Left ventricle myocardium superior (tissue), 1 donor: ENCODE data around the gene ANKH. TPM values are rescaled to one million over a fixed set of nuclear protein-coding genes. Genes with fewer than 3 reads are reported as not detected.

Source experiments
- ATAC-seq: fragments of 200-7000 bp; cut with Tn5 transposase; one replicate; pipeline ENCODE4 v1.9.1; 2020; ENCODE audit warnings: mild to moderate bottlenecking, moderate library complexity
- DNase-seq: peaks from one replicate; pipeline ENCODE4 v3.0.0-alpha.2; 2020
- intact Hi-C: fragments of 100-400 bp; cut with micrococcal nuclease; formaldehyde crosslinking; loops from one replicate; pipeline ENCODE4 v1.11.0; 2022
- total RNA-seq: library from RNA; stranded (reverse); fragmentation: NEBNext Ultra II Directional; extraction: Animal tissue kit (Norgen Biotek cat#: 25700); gene quantifications from one replicate; pipeline ENCODE4 v1.2.1, GENCODE V29; 2021
- donor health status: DM: no; HTN: yes; CAD: no; lungs with severe emphysema.

The ANKH gene
- total RNA-seq, 1 donor from 2014 or later = 166 TPM

- peak; percentile 14 for ATAC-seq
- intact Hi-C loops = no loop called here
Observed at GRCh38 chr5:14713476-14714390, 157.8 kb downstream of the ANKH start.

GRCh38 chr5:14712666-14713065, 158.9 kb downstream of the ANKH start:
- intact Hi-C loops = no loop called here

More at GRCh38 chr5:14713476-14714390, 157.8 kb downstream of the ANKH start:
- DNase-seq = peak; percentile 25

GRCh38 chr5:14712131-14712530, 159.4 kb downstream of the ANKH start:
- intact Hi-C loops = no loop called here
- ATAC-seq (no peak), DNase-seq (no peak)

More at GRCh38 chr5:14712666-14713065, 158.9 kb downstream of the ANKH start:
- ATAC-seq (no peak), DNase-seq (no peak)

DNA sequence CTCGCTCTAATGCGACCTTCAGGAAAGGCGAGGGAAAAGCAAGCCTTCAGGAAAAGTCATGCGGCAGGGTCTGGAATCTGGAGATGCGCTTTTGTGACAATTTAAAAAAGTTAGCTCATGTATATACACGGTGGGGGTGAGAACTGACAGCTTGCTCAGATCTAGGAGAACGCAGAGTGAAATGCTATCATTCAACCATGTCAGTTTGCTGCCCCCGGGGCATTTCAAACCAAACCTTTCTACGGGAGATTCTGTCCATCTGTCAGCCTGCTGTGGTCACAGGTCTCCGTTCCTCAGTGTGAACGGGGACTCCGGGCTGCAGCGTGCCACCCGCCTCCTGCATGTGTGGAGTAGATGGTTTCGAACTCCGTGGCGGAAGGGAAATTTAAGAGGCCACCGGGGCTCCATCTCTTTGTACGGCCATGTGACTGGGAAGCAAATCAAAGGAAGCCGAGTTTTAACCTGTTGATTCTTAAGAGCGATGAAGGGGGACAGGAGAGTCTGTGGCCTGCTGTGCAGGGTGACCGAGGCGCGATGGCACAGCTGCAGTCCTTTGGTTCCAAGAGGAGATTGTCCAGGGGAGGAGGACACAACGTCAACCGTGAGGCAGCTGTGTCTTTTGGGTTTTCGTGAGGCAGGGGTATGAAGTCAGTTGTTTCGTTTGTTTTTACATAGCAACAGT, 161.1 kb downstream of the ANKH start:
- no peak for DNase-seq
- no peak for ATAC-seq
- intact Hi-C loops = no loop called here

- DNase-seq (no peak), ATAC-seq (no peak)
- intact Hi-C loops = no loop called here
Observed at GRCh38 chr5:14708551-14708950, 163.0 kb downstream of the ANKH start.

DNA sequence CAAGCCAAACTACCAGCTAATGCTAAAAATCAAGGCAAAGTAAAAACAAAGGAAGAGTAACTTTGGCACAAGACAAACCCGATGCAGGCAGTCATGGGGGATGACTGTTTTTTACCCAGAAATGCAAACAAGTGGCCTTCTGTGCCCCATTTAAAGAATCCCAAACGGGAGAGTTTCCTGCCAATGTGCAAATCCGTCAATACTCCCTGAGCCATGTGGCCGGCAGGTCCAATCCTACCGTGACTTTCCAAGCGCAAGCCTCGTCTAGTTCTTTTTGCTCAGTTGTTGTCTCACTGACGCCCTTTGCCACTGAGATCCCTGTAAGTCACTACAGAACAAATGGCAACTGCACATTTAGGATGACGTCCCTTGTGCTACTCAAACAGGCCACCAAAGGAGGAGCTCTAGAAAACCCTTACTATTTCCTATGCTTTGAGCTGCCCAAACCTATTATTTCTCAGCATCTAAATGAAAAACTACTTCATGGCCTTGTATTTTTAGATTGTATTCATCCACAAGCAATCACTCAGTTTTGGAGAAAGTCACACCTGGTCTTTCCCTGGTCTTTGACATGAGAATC, 163.7 kb downstream of the ANKH start:
- ATAC-seq (no peak), DNase-seq (no peak)
- intact Hi-C loops = no loop called here

GRCh38 chr5:14706615-14707021, 165.0 kb downstream of the ANKH start:
- ATAC-seq (peak; percentile 22), DNase-seq (no peak)
- intact Hi-C loops = no loop called here

DNA sequence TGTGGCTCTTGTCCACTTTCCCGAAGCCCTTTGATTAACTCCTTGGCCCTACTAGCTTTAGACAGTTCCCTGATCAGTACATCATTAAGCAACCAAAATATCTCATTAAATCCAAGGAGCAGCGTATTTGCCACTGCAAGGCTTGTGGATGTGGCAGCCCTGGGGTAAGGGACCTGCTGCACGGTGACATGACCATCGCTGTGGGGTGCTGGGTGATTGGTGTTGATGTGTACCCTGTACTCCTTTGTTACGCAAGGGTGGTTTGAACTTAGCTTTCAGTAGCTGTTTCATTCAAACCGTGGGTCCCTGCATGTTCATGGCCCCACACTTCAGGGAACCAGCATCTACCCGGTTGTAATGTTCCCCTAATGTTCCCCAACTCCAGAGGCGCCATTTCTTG, 166.0 kb downstream of the ANKH start:
- intact Hi-C loops = no loop called here
- no peak for ATAC-seq

GRCh38 chr5:14702238-14702839, 169.2 kb downstream of the ANKH start:
- ATAC-seq (no peak), DNase-seq (no peak)
- intact Hi-C loops = no loop called here

More for the DNA sequence above, 166.0 kb downstream of the ANKH start:
- DNase-seq = no peak

DNA sequence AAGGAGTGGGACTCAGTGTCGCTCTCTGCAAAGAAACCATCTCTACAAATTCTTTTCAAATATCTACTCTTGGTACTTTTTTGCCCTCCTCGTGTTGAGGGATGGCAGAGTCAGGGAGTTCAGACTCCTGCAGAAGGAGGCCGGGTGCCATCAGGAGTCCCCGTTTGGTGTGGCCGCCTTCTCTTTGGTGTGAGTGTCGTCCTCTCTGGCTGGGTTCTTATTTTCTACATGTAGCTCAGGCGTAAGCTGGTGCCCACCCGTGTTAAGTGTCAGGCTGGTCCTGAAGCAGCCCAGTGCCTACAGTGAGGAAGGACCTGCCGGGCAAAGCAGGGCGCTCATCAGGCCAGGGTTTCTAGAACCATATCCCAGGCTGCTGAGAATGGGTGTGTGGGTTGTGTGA, 170.0 kb downstream of the ANKH start:
- ATAC-seq = no peak
- DNase-seq = no peak
- intact Hi-C loops = no loop called here

- DNase-seq (no peak), ATAC-seq (peak; percentile 81)
- intact Hi-C loops = no loop called here
Observed at GRCh38 chr5:14700478-14701436, 170.8 kb downstream of the ANKH start.

GRCh38 chr5:14699807-14700400, 171.7 kb downstream of the ANKH start:
- no peak for DNase-seq
- intact Hi-C loops = no loop called here
- no peak for ATAC-seq

DNA sequence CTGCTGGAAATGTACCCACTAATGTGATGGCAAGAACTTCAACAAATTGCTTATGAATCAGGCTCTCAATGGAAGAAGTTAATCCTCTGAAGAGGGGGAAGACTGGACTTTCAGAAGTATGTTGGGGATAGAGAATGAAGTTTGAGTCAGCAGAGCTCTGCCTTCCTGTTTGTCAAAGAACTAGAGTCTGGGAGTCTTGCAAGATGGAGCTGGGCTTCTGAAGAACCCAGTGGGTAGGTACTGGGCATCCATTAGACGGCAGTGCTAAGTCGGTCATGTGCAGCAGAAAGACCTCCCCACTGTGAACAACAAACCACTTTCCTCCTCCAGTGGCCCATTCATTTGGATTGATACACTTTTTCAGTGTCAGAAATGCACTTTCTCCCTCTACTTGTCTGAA, 172.4 kb downstream of the ANKH start:
- DNase-seq (no peak), ATAC-seq (no peak)
- intact Hi-C loops = no loop called here

- DNase-seq = no peak
- intact Hi-C loops = no loop called here
- ATAC-seq = no peak
Observed at GRCh38 chr5:14698495-14698894, 173.1 kb downstream of the ANKH start.

- intact Hi-C loops = no loop called here
- ATAC-seq (no peak), DNase-seq (no peak)
Observed at GRCh38 chr5:14696851-14697250, 174.7 kb downstream of the ANKH start.

GRCh38 chr5:14696057-14696456, 175.5 kb downstream of the ANKH start:
- ATAC-seq (no peak), DNase-seq (no peak)
- intact Hi-C loops = no loop called here

GRCh38 chr5:14695152-14695551, 176.4 kb downstream of the ANKH start:
- no peak for ATAC-seq
- intact Hi-C loops = no loop called here
- no peak for DNase-seq

GRCh38 chr5:14693070-14693469, 178.5 kb downstream of the ANKH start:
- ATAC-seq = no peak
- no peak for DNase-seq
- intact Hi-C loops = no loop called here
